ENCODE data around the gene P4HB.
A peak's percentile ranks its signal among the peaks of the same experiment; 100 is the strongest.

The P4HB gene

DNA sequence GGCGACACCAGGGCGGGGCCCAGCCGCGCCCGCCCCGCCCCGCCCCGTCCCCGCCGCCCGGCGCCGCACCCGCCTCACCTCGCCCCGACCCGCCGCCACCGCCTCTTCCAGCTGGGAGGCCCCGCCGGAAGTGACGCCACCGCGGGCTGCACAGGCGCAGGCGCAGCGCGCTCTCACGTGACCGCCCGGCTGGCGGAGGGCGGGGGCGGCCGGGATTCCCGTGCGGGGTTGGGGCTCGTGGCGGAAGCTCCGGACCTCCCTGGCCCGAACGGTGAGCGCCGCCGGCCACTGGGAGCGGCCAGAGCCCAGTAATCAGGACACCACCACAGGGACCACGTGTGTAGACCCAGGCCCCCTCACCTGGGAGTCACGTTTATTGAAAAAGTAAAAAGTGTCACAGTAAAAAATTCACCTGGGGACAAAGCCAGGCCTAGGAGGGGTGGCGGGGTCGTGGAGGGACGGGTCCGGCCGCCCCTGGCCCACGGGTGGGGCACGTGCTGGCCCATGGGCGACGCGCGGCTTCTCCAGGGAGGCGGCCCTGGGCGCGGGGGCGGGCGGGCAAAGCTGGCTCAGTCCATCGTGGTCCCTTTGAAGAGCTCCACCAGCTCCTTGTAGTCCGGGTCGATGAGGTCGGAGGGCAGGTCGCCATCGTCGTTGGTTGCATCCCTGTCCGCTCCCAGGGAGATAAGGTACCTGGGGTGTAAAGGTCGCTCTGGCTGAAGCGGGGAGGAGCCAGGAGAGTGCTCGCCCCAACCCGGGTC, 27.0 kb downstream of the P4HB start, which contains the start of gene MCRIP1:
Gene MCRIP1 (minus strand): TSS at position 132 of the 761 bp plus-strand sequence. CDS start 8,785 bp downstream, outside the sequence.
- Histone ChIP-seq H3K27ac (ENCODE audit: low read depth, low read length, severe bottlenecking) (peak within 1 kb of the TSS; percentile 92), H3K4me3 (ENCODE audit: extremely low read depth, insufficient read depth, low read length, poor library complexity, severe bottlenecking) (peak within 1 kb of the TSS; percentile 77), H3K36me3 (ENCODE audit: control insufficient read depth, insufficient read depth, low read length) (peaks cover 5% of the 10 kb centered on the region), H3K9me3 (ENCODE audit: control insufficient read depth, low read length) (no peaks in the 10 kb centered on the region), H3K4me1 (ENCODE audit: control insufficient read depth, insufficient read depth, low read length, poor library complexity, severe bottlenecking) (no peaks in the 10 kb centered on the region)
- 1 to 2% methylated on average over 46 to 52 of the region's 76 CpGs for WGBS, 2 experiments (ENCODE audit: insufficient coverage in 2 of 2)

DNA sequence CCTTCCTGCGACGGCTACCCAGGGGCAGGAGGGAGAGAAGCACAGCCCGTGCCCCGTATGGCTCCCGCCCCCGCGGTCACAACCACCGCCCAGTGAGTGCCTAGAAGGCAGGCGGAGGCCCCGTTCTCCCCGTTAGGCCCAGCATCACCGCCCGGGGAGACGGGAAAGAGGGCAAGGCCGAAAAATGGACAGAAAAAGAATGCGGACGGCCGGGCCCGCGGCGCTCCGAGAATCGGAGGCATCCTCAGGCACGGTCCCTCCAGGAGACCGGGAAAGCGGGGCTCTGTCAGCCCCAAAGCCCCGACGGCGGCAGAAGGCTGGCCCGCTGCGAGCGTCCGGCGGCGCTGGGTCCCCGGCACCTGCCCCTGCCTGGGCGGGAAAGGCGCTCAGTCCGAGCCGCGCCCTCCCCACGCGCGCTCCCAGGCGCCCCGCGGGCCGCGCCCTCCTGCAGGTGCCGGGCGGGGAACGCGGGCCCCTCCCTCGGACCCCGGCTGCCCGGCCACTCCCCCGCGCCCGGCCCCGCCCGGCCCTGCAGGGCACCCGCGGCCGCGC, 27.7 kb downstream of the P4HB start:
- Histone ChIP-seq H3K36me3 (ENCODE audit: control insufficient read depth, insufficient read depth, low read length) (peaks cover 5% of the 10 kb centered on the region), H3K27ac (ENCODE audit: low read depth, low read length, severe bottlenecking) (peak overlapping the region; percentile 24), H3K9me3 (ENCODE audit: control insufficient read depth, low read length) (no peaks in the 10 kb centered on the region), H3K4me1 (ENCODE audit: control insufficient read depth, insufficient read depth, low read length, poor library complexity, severe bottlenecking) (no peaks in the 10 kb centered on the region), H3K4me3 (ENCODE audit: extremely low read depth, insufficient read depth, low read length, poor library complexity, severe bottlenecking) (peak overlapping the region; percentile 77)
- 0 to 1% methylated on average over 34 to 46 of the region's 65 CpGs for WGBS, 2 experiments (ENCODE audit: insufficient coverage in 2 of 2)

DNA sequence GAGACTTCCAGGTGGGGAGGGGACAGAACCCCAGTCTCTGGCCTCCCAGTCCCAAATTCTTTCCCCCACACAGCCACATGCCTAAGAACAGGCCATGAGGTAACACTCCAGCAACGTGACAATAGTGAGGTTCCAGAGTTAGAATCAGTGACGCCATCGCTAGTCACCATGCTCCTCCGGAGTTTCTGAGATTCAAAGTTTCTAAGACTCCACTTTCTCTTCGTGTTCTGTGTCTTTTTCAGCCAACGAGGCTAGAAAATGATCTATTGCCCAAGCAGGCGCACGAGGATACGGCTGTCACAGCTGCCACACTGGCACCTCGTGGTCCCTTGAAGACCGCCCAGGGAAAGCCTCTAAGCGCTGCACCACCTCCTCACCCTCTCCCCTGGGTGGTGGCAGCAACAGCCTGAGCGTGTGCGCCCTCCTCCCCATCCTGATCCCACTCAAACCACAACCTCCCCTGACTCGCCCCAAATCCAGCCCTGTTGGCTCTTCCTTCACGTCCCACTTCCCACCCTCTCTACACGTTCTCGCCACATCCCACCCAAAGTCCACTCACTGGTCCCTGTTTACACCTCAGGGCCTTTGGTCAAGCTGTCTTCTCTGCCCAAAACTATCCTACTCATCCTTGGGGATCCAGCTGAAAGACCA, 28.3 kb downstream of the P4HB start:
- Histone ChIP-seq H3K9me3 (ENCODE audit: control insufficient read depth, low read length) (no peaks in the 10 kb centered on the region), H3K4me3 (ENCODE audit: extremely low read depth, insufficient read depth, low read length, poor library complexity, severe bottlenecking) (peak overlapping the region; percentile 77), H3K4me1 (ENCODE audit: control insufficient read depth, insufficient read depth, low read length, poor library complexity, severe bottlenecking) (no peaks in the 10 kb centered on the region), H3K27ac (ENCODE audit: low read depth, low read length, severe bottlenecking) (no peak overlapping the region), H3K36me3 (ENCODE audit: control insufficient read depth, insufficient read depth, low read length) (peaks cover 5% of the 10 kb centered on the region)
- WGBS, 2 experiments (ENCODE audit: insufficient coverage in 2 of 2): 65 to 70% methylated on average over 18 of the region's 18 CpGs

DNA sequence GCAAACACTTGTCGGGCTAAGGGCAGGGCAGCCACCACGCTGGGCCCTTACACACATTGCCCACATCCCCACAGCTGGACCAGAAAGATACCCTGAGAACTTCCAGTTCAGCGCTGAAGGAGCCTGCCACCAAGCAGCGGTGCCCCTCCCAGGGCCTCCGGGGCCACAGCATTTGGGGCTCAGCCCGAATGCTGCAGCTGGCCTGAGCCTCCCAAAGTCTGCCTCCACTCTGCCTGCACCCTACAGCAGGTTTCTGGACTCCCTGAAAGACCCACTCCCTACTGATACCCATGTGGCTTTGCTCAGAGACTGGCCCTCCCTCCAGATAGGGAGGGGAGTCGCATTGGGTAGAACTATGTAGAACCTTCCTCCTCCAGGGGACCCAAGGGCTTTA, 28.8 kb downstream of the P4HB start:
- Histone ChIP-seq H3K4me1 (ENCODE audit: control insufficient read depth, insufficient read depth, low read length, poor library complexity, severe bottlenecking) (no peaks in the 10 kb centered on the region), H3K27ac (ENCODE audit: low read depth, low read length, severe bottlenecking) (no peak overlapping the region)
- WGBS, 2 experiments (ENCODE audit: insufficient coverage in 2 of 2): 94 to 98% methylated on average over 4 to 6 of the region's 7 CpGs

DNA sequence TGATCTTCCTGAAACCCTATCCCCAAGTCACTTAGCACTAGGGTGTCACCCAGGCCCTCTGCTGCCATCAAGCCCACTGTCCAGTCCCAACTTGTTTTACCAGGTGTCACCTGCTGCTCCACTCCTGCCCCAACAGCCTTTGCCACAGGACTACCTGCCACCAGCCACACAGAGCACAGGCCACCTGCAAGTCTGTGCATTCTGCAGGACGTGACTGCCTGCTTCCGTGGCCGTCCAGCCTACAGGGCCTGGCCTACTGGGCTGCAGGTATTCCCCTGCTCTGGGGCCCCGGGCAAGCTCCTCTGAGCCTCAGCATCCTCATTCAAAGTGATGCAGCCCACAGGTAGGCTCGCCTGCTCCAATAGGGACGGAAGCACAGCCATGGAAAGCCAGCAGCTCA, 30.5 kb downstream of the P4HB start:
- H3K4me3 ChIP-seq (ENCODE audit: extremely low read depth, insufficient read depth, low read length, poor library complexity, severe bottlenecking): no peak overlapping the region
- no peaks in the 10 kb centered on the region for H3K4me1 ChIP-seq (ENCODE audit: control insufficient read depth, insufficient read depth, low read length, poor library complexity, severe bottlenecking)
- no peaks in the 10 kb centered on the region for H3K9me3 ChIP-seq (ENCODE audit: control insufficient read depth, low read length)
- H3K27ac ChIP-seq (ENCODE audit: low read depth, low read length, severe bottlenecking): no peak overlapping the region
- WGBS, 2 experiments (ENCODE audit: insufficient coverage in 2 of 2): 96 to 100% methylated on average over 6 of the region's 6 CpGs
- peaks cover 7% of the 10 kb centered on the region for H3K36me3 ChIP-seq (ENCODE audit: control insufficient read depth, insufficient read depth, low read length)

More for the DNA sequence above, 28.8 kb downstream of the P4HB start:
- H3K9me3 ChIP-seq (ENCODE audit: control insufficient read depth, low read length): no peaks in the 10 kb centered on the region
- peak overlapping the region; percentile 77 for H3K4me3 ChIP-seq (ENCODE audit: extremely low read depth, insufficient read depth, low read length, poor library complexity, severe bottlenecking)
- H3K36me3 ChIP-seq (ENCODE audit: control insufficient read depth, insufficient read depth, low read length): peaks cover 5% of the 10 kb centered on the region

- H3K27ac ChIP-seq (ENCODE audit: low read depth, low read length, severe bottlenecking): no peak overlapping the region
- H3K9me3 ChIP-seq (ENCODE audit: control insufficient read depth, low read length): no peaks in the 10 kb centered on the region
- peaks cover 14% of the 10 kb centered on the region for H3K36me3 ChIP-seq (ENCODE audit: control insufficient read depth, insufficient read depth, low read length)
- no peaks in the 10 kb centered on the region for H3K4me1 ChIP-seq (ENCODE audit: control insufficient read depth, insufficient read depth, low read length, poor library complexity, severe bottlenecking)
- 81 to 84% methylated on average over 7 of the region's 7 CpGs for WGBS, 2 experiments (ENCODE audit: insufficient coverage in 2 of 2)
- H3K4me3 ChIP-seq (ENCODE audit: extremely low read depth, insufficient read depth, low read length, poor library complexity, severe bottlenecking): no peak overlapping the region
These were observed 31.7 kb downstream of the P4HB start for GRCh38 chr17:81828656-81829055.

DNA sequence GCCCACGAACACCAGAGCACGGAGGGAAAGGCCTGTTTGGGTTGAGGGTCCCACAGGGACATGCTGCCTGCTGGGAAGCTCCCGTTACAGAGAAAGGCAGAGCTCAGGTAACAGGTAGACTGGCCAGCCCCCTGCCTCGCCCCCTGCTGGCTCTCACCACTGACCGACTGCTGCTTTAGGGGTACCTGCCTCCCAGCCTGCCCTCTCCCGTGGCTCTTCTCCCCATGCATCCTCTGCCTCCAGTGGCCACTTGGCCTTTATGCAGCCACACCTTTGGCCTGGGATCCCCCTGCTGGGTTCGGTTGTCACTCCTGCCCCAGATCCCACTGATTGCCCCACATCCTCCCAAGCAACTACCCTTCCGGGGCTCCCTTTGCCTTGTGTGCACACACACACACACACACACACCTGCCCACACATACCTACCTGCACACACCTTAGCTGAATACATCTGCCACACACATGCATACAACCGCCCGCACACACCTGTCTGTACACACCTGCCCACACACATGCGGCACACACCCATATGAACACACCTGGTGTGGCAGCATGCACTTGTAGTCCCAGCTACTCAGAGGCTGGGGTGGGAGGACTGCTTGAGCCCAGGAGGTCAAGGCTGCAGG, 34.4 kb downstream of the P4HB start:
- Histone ChIP-seq H3K4me1 (ENCODE audit: control insufficient read depth, insufficient read depth, low read length, poor library complexity, severe bottlenecking) (no peaks in the 10 kb centered on the region), H3K27ac (ENCODE audit: low read depth, low read length, severe bottlenecking) (no peak overlapping the region), H3K4me3 (ENCODE audit: extremely low read depth, insufficient read depth, low read length, poor library complexity, severe bottlenecking) (no peak overlapping the region), H3K36me3 (ENCODE audit: control insufficient read depth, insufficient read depth, low read length) (peaks cover 39% of the 10 kb centered on the region), H3K9me3 (ENCODE audit: control insufficient read depth, low read length) (no peaks in the 10 kb centered on the region)
- WGBS, 2 experiments (ENCODE audit: insufficient coverage in 2 of 2): 80 to 95% methylated on average over 11 of the region's 11 CpGs

DNA sequence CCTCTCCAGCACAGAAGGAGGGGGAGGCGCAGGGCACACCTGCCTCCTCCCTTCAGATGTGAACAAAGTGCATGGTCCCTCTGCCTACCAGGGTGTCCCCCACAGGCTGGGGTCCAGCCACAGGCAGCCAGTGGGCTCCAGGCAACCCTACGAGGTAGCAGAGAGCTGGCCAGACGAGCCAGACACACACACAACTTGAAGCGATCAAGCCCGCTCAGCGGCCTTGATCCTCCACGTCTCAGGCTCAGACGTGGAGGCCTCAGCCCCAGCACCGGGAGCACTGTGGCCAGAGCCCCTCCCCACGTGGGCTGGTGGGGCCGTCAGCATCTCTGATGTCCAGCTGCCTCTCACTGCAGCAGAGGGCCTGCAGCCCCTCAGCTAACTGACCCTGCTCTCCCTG, 35.7 kb downstream of the P4HB start:
- no peaks in the 10 kb centered on the region for H3K9me3 ChIP-seq (ENCODE audit: control insufficient read depth, low read length)

GRCh38 chr17:81823820-81824550, 36.4 kb downstream of the P4HB start:
- Histone ChIP-seq H3K36me3 (ENCODE audit: control insufficient read depth, insufficient read depth, low read length) (peaks cover 36% of the 10 kb centered on the region), H3K27ac (ENCODE audit: low read depth, low read length, severe bottlenecking) (no peak overlapping the region), H3K4me1 (ENCODE audit: control insufficient read depth, insufficient read depth, low read length, poor library complexity, severe bottlenecking) (no peaks in the 10 kb centered on the region), H3K9me3 (ENCODE audit: control insufficient read depth, low read length) (no peaks in the 10 kb centered on the region), H3K4me3 (ENCODE audit: extremely low read depth, insufficient read depth, low read length, poor library complexity, severe bottlenecking) (no peak overlapping the region)
- 95 to 97% methylated on average over 30 to 31 of the region's 33 CpGs for WGBS, 2 experiments (ENCODE audit: insufficient coverage in 2 of 2)

More for the DNA sequence above, 35.7 kb downstream of the P4HB start:
- no peak overlapping the region for H3K27ac ChIP-seq (ENCODE audit: low read depth, low read length, severe bottlenecking)
- 79 to 92% methylated on average over 9 to 10 of the region's 11 CpGs for WGBS, 2 experiments (ENCODE audit: insufficient coverage in 2 of 2)
- peaks cover 36% of the 10 kb centered on the region for H3K36me3 ChIP-seq (ENCODE audit: control insufficient read depth, insufficient read depth, low read length)
- H3K4me1 ChIP-seq (ENCODE audit: control insufficient read depth, insufficient read depth, low read length, poor library complexity, severe bottlenecking): no peaks in the 10 kb centered on the region
- H3K4me3 ChIP-seq (ENCODE audit: extremely low read depth, insufficient read depth, low read length, poor library complexity, severe bottlenecking): no peak overlapping the region
